K562 (cell line): Measurements from ENCODE around the gene ANKLE1. TPM values are rescaled to one million over a fixed set of nuclear protein-coding genes. Genes with fewer than 3 reads are reported as not detected.

Experiments
- BDP1 ChIP-seq: IDR thresholded peaks from 3 replicates; pipeline ENCODE4 v1.6.1; 2011; ENCODE audit not compliant: insufficient read length, insufficient read depth
- BRCA1 ChIP-seq, 2 experiments: fragments of 450-650 bp in 1 of 2; sonication (generic) in 1 of 2; formaldehyde crosslinking in 1 of 2; IDR thresholded peaks; 2 replicates each; pipeline versions ENCODE4 v1.5.0 to v1.6.1; 2017 to 2020; ENCODE audit warnings: mild to moderate bottlenecking in 1 of 2, missing genetic modification reagents in 1 of 2
- CHD2 ChIP-seq: IDR thresholded peaks from 2 replicates; pipeline ENCODE4 v1.6.1; 2011; ENCODE audit warnings: low read depth, low read length
- CHD4 ChIP-seq: fragments of 200-600 bp; sonication (generic); IDR thresholded peaks from 3 replicates; pipeline ENCODE4 v1.6.1; 2012; ENCODE audit warnings: low read depth, mild to moderate bottlenecking, mixed read lengths, low read length, inconsistent platforms; ENCODE audit not compliant: insufficient read depth, insufficient replicate concordance, poor library complexity, severe bottlenecking
- FOS ChIP-seq: IDR thresholded peaks from 3 replicates; pipeline ENCODE4 v1.6.1; 2011; ENCODE audit not compliant: insufficient read length; ENCODE audit errors: extremely low read depth
- GABPA ChIP-seq: fragments of 200-800 bp; sonication (Bioruptor generic); conservative IDR thresholded peaks from 2 replicates; pipeline ENCODE4 v1.6.1; 2016; ENCODE audit warnings: low read depth, missing genetic modification characterization, missing compliant biosample characterization
- HEY1 ChIP-seq: fragments of 250-450 bp; sonication (Bioruptor Pico); IDR thresholded peaks from 2 replicates; pipeline ENCODE4 v1.5.0; 2020; ENCODE audit warnings: mild to moderate bottlenecking, moderate library complexity, borderline replicate concordance
- HMBOX1 ChIP-seq: sonication (generic); IDR thresholded peaks from 2 replicates; pipeline ENCODE4 v1.6.1; 2016
- MCM7 ChIP-seq, 2 experiments: fragments of 450-650 bp; IDR thresholded peaks; 2 replicates each; pipeline ENCODE4 v1.6.1; 2016 to 2018
- MYBL2 ChIP-seq, 2 experiments: fragments of 450-650 bp in 1 of 2; sonication (generic) in 1 of 2; formaldehyde crosslinking in 1 of 2; IDR thresholded peaks; 2 replicates each; pipeline versions ENCODE4 v1.6.1 to v1.8.1; 2017 to 2022; ENCODE audit warnings: borderline replicate concordance in 1 of 2, inconsistent platforms in 1 of 2, low read depth in 1 of 2, mild to moderate bottlenecking in 1 of 2, missing genetic modification reagents in 1 of 2, moderate library complexity in 1 of 2
- MYC ChIP-seq, 2 experiments: fragments of 250-450 bp in 1 of 2; sonication (Bioruptor Pico) in 1 of 2; IDR thresholded peaks; 2 replicates each; pipeline versions ENCODE4 v1.5.1 to v1.6.1; 2012 to 2021; ENCODE audit warnings: low read depth in 2 of 2, borderline replicate concordance in 1 of 2, improper control_type of control experiment in 1 of 2, low read length in 1 of 2, mild to moderate bottlenecking in 1 of 2, moderate library complexity in 1 of 2
- PCBP1 ChIP-seq: fragments of 200-400 bp; formaldehyde crosslinking; IDR thresholded peaks from 2 replicates; pipeline ENCODE4 v1.6.1; 2018; ENCODE audit warnings: mild to moderate bottlenecking, low read depth, low read length; ENCODE audit not compliant: poor library complexity, severe bottlenecking
- PCBP2 ChIP-seq: fragments of 200-400 bp; formaldehyde crosslinking; IDR thresholded peaks from 2 replicates; pipeline ENCODE4 v1.6.1; 2018; ENCODE audit warnings: low read length, low read depth, mild to moderate bottlenecking, moderate library complexity; ENCODE audit not compliant: poor library complexity, severe bottlenecking
- PRDM10 ChIP-seq: fragments of 450-650 bp; IDR thresholded peaks from 2 replicates; pipeline ENCODE4 v1.6.1; 2018; ENCODE audit not compliant: partially characterized antibody
- PRPF4 ChIP-seq: fragments of 200-400 bp; formaldehyde crosslinking; IDR thresholded peaks from one replicate; pipeline ENCODE4 v1.6.1; 2017; ENCODE audit warnings: low read length, low read depth, mild to moderate bottlenecking; ENCODE audit not compliant: insufficient read depth, poor library complexity, severe bottlenecking
- TOE1 ChIP-seq, 2 experiments: fragments of 450-650 bp in 1 of 2; sonication (generic) in 1 of 2; formaldehyde crosslinking in 1 of 2; IDR thresholded peaks; 2 replicates each; pipeline versions ENCODE4 v1.7.1 to v1.8.0; 2016 to 2022; ENCODE audit warnings: borderline replicate concordance in 2 of 2, mild to moderate bottlenecking in 2 of 2, antibody characterized with exemption in 1 of 2, inconsistent platforms in 1 of 2, low read depth in 1 of 2, missing genetic modification reagents in 1 of 2, moderate library complexity in 1 of 2
- ZNF140 ChIP-seq: fragments of 250-450 bp; sonication (Bioruptor Pico); IDR thresholded peaks from 2 replicates; pipeline ENCODE4 v1.8.0; 2021; ENCODE audit warnings: moderate library complexity, mild to moderate bottlenecking, inconsistent platforms
- ZNF766 ChIP-seq: fragments of 200-800 bp; sonication (Bioruptor generic); conservative IDR thresholded peaks from 2 replicates; pipeline ENCODE4 v1.6.1; 2016; ENCODE audit warnings: missing genetic modification characterization, missing compliant biosample characterization
- polyA plus RNA-seq, 8 experiments: library from polyadenylated mRNA; depleted of rRNA in 4 of 8; stranded (reverse) in 5 of 8; unstranded in 3 of 8; fragments of >200 nt; fragmentation: Nextera tagmentation in 2 of 8; fragmentation: Illumina TruSeq in 1 of 8; extraction: Ambion mirVana in 2 of 8; extraction: Trizol in 1 of 8; gene quantifications; 2 replicates each; pipeline versions ENCODE4 v1.2.1 to v1.2.3, GENCODE V29; 2011 to 2014; ENCODE audit warnings: inconsistent platforms in 1 of 8, missing spikeins in 1 of 8
- total RNA-seq, 7 experiments: library from RNA; depleted of rRNA in 6 of 7; stranded (reverse); fragments of >200 nt in 6 of 7; fragmentation: Illumina TruSeq in 2 of 7; extraction: Trizol in 2 of 7; gene quantifications; 2 replicates each; pipeline versions ENCODE4 v1.2.1 to v1.2.3, GENCODE V29; 2011 to 2021; ENCODE audit warnings: low replicate concordance in 1 of 7
- TF ChIP-seq, protein P1 (sequence below): sonication (generic); formaldehyde crosslinking; IDR thresholded peaks from 2 replicates; pipeline ENCODE4 v1.8.1; 2023; ENCODE audit warnings: mild to moderate bottlenecking, missing genetic modification reagents

Gene ANKLE1
- total and polyA plus RNA-seq, 9 of the 15 experiments (the other 6 are each of a cell fraction or from before 2014, with no cell fraction given): 0.63 to 9.2 (median 2.9) TPM

DNA sequence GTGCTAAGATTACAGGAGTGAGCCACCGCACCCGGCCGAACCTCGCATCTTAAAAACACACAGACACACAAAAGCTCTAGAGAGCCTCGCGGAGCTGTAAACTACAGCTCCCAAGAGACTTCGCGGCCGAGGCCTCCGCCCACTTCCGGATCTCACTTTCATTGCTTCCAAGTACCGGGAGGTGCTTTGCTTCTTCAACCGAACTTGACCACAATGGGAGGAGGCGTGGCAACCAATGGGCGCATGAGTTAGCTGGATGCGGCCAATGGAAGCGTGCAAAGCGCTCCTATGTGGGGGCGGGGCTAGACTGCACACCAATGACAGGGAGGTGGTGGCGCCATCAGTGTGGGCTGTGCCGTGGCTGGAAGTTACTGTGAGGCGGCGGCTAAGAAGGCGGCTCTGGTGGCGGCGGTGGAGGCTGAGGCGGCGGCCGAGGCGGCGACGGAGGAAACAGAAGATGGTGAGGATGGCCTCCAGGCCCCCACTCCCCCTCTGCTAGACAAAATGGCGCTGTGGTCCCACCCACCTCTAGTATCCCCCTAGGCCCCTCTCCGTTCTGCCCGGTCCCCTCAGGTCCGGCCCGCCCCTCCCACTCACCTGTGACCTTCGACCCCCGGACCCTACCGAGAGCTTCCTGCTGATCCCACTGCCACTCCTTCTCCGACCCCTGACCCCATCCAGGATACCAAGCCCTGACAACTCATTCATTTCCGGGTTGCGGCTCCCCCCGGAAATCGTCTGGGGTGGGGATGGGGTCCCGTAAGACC, 27.7 kb downstream of the ANKLE1 start, which contains the start of gene DDA1 (continued):
- TF ChIP-seq FOS: peak; percentile 99
- TF ChIP-seq CHD4: peak; percentile 44
- no peak for TF ChIP-seq PCBP1
- no peak for TF ChIP-seq PCBP2
- TF ChIP-seq HEY1 (CRISPR knock-in tag): no peak
- TF ChIP-seq ZNF766 (CRISPR knock-in tag): no peak
- TF ChIP-seq PRDM10: no peak
- TF ChIP-seq BRCA1 (IDR thresholded peaks at IDR 0.05): no peak
- no peak for TF ChIP-seq BRCA1 (CRISPR knock-in tag; IDR thresholded peaks at IDR 0.05)
- TF ChIP-seq BDP1: peak; percentile 27
- no peak for TF ChIP-seq HMBOX1
- TF ChIP-seq MCM7 (IDR thresholded peaks at IDR 0.05): no peak
- no peak for TF ChIP-seq ZNF140 (CRISPR knock-in tag)
- TF ChIP-seq MYBL2 (IDR thresholded peaks at IDR 0.05; ENCODE audit: low read depth): no peak
- no peak for TF ChIP-seq MYBL2 (CRISPR knock-in tag; IDR thresholded peaks at IDR 0.05; ENCODE audit: borderline replicate concordance)
- no peak; the same call in 1 of the 2 replicates for TF ChIP-seq TOE1 (IDR thresholded peaks at IDR 0.05; ENCODE audit: borderline replicate concordance)
- no peak for TF ChIP-seq TOE1 (CRISPR knock-in tag; IDR thresholded peaks at IDR 0.05; ENCODE audit: borderline replicate concordance, low read depth)
- 0 out of 2 replicates have a peak, but pooled peaks have one; percentile 15 for TF ChIP-seq MYC (IDR thresholded peaks at IDR 0.05; ENCODE audit: low read depth, low read length)
- peak; percentile 54; the same call in 1 of the 2 replicates for TF ChIP-seq MYC (CRISPR knock-in tag; IDR thresholded peaks at IDR 0.05; ENCODE audit: borderline replicate concordance, low read depth)
- TF ChIP-seq, protein P1, sequence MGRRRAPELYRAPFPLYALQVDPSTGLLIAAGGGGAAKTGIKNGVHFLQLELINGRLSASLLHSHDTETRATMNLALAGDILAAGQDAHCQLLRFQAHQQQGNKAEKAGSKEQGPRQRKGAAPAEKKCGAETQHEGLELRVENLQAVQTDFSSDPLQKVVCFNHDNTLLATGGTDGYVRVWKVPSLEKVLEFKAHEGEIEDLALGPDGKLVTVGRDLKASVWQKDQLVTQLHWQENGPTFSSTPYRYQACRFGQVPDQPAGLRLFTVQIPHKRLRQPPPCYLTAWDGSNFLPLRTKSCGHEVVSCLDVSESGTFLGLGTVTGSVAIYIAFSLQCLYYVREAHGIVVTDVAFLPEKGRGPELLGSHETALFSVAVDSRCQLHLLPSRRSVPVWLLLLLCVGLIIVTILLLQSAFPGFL (CRISPR knock-in tag): no peak
- TF ChIP-seq GABPA (tag): peak; percentile 93
- no peak for TF ChIP-seq PRPF4
- peak; percentile 90 for TF ChIP-seq CHD2
